NK-92 (cell line): ENCODE results near the gene UBE2L6.

Experiments
- DNase-seq: peaks from one replicate; lab custom pipeline; 2025; ENCODE audit not compliant: unreplicated experiment; lab: John Stamatoyannopoulos, UW

Gene UBE2L6

GRCh38 chr11:57567515-57568329 lies at the start of gene UBE2L6:
TSS of gene UBE2L6 (minus strand) at chr11:57567672. CDS start at chr11:57567611, 61 bp downstream.
- DNase-seq: no peak

- no peak for DNase-seq
Observed at GRCh38 chr11:57616595-57616994, 49.1 kb upstream of the UBE2L6 start.

- DNase-seq: no peak
Observed at GRCh38 chr11:57615308-57615707, 47.8 kb upstream of the UBE2L6 start.

GRCh38 chr11:57614234-57614772 lies 46.8 kb upstream of the UBE2L6 start:
- DNase-seq: no peak

GRCh38 chr11:57610170-57610569 lies 42.7 kb upstream of the UBE2L6 start:
- DNase-seq: no peak

GRCh38 chr11:57605028-57605420 lies 37.6 kb upstream of the UBE2L6 start:
- no peak for DNase-seq

GRCh38 chr11:57604296-57605027 lies 37.0 kb upstream of the UBE2L6 start:
- DNase-seq: no peak

- no peak for DNase-seq
Observed at GRCh38 chr11:57601297-57601696, 33.8 kb upstream of the UBE2L6 start.

GRCh38 chr11:57599381-57599780 lies 31.9 kb upstream of the UBE2L6 start:
- DNase-seq: no peak

- DNase-seq: no peak
Observed at GRCh38 chr11:57598831-57599155, 31.3 kb upstream of the UBE2L6 start.

- DNase-seq: no peak
Observed at GRCh38 chr11:57597916-57598830, 30.7 kb upstream of the UBE2L6 start.

GRCh38 chr11:57597461-57597915 lies 30.0 kb upstream of the UBE2L6 start, which contains the start of gene SERPING1:
TSS of gene SERPING1 (plus strand) at chr11:57597685. CDS start at chr11:57598271, 586 bp downstream.
- DNase-seq: no peak

GRCh38 chr11:57596266-57596885 lies 28.9 kb upstream of the UBE2L6 start:
- DNase-seq: no peak

- no peak for DNase-seq
Observed at GRCh38 chr11:57588046-57588710, 20.7 kb upstream of the UBE2L6 start.

- no peak for DNase-seq
Observed at GRCh38 chr11:57586711-57587245, 19.3 kb upstream of the UBE2L6 start.

GRCh38 chr11:57585301-57585700 lies 17.8 kb upstream of the UBE2L6 start:
- no peak for DNase-seq

- DNase-seq: no peak
Observed at GRCh38 chr11:57584341-57584740, 16.9 kb upstream of the UBE2L6 start.

- DNase-seq: no peak
Observed at GRCh38 chr11:57574061-57574460, 6.6 kb upstream of the UBE2L6 start.

- no peak for DNase-seq
Observed at GRCh38 chr11:57571606-57572005, 4.1 kb upstream of the UBE2L6 start.

- no peak for DNase-seq
Observed at GRCh38 chr11:57568330-57568766, 876 bp upstream of the UBE2L6 start.
